Nephron progenitor cell (in vitro differentiated cells): Measurements from ENCODE around the gene L1CAM.
A peak's percentile ranks its signal among the peaks of the same experiment; 100 is the strongest.

Experiments used
- DNase-seq: peaks from one replicate; pipeline ENCODE4 v3.0.0; 2021
- H3K27ac Mint-ChIP-seq: 2 replicates; pipeline ENCODE4 v1.8.0; 2021; ENCODE audit warnings: mild to moderate bottlenecking, moderate library complexity, mixed read lengths
- H3K27me3 Mint-ChIP-seq: 2 replicates; pipeline ENCODE4 v1.8.0; 2021; ENCODE audit warnings: mild to moderate bottlenecking, low read depth, mixed read lengths; ENCODE audit not compliant: poor library complexity
- H3K36me3 Mint-ChIP-seq: 2 replicates; pipeline ENCODE4 v1.8.0; 2021; ENCODE audit warnings: low read depth, mixed read lengths
- H3K4me1 Mint-ChIP-seq: 2 replicates; pipeline ENCODE4 v1.8.0; 2021; ENCODE audit warnings: mixed read lengths
- H3K4me3 Mint-ChIP-seq: 2 replicates; pipeline ENCODE4 v1.8.0; 2021; ENCODE audit warnings: mild to moderate bottlenecking, moderate library complexity, mixed read lengths
- H3K9me3 Mint-ChIP-seq: 2 replicates; pipeline ENCODE4 v1.8.0; 2021; ENCODE audit warnings: mild to moderate bottlenecking, moderate library complexity, mixed read lengths
- TF ChIP-seq, protein P1 (sequence below): fragments of 200-600 bp; sonication (generic); IDR thresholded peaks from 2 replicates; pipeline ENCODE4 v1.5.0; 2021; ENCODE audit warnings: antibody characterized with exemption

The L1CAM gene

DNA sequence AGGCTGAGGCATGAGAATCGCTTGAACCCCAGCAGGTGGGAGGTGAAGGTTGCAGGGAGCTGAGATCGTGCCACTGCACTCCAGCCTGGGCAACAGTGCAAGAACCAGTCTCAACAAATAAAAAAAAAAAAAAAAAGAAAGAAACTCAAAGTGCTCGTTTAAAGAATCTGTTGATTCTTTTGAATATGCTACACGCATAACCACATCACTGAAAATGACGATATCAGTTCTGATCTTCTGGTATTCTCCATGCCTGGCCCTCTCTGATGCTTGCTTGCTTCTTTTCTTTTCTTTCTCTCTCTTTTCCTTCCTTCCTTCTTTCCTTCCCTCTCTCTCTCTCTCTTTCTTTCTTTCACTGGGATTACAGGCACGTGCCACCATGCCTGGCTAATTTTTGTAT is 25.8 kb upstream of the L1CAM start:
- H3K36me3 Mint-ChIP-seq: peaks cover 5% of the 10 kb centered on the region
- TF ChIP-seq, protein P1, sequence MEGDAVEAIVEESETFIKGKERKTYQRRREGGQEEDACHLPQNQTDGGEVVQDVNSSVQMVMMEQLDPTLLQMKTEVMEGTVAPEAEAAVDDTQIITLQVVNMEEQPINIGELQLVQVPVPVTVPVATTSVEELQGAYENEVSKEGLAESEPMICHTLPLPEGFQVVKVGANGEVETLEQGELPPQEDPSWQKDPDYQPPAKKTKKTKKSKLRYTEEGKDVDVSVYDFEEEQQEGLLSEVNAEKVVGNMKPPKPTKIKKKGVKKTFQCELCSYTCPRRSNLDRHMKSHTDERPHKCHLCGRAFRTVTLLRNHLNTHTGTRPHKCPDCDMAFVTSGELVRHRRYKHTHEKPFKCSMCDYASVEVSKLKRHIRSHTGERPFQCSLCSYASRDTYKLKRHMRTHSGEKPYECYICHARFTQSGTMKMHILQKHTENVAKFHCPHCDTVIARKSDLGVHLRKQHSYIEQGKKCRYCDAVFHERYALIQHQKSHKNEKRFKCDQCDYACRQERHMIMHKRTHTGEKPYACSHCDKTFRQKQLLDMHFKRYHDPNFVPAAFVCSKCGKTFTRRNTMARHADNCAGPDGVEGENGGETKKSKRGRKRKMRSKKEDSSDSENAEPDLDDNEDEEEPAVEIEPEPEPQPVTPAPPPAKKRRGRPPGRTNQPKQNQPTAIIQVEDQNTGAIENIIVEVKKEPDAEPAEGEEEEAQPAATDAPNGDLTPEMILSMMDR: no peak
- peaks cover 46% of the 10 kb centered on the region for H3K9me3 Mint-ChIP-seq
- H3K27ac Mint-ChIP-seq: no peak overlapping the region
- no peak overlapping the region for H3K4me3 Mint-ChIP-seq
- no peak for DNase-seq
- no peaks in the 10 kb centered on the region for H3K27me3 Mint-ChIP-seq
- H3K4me1 Mint-ChIP-seq: peaks cover 8% of the 10 kb centered on the region

DNA sequence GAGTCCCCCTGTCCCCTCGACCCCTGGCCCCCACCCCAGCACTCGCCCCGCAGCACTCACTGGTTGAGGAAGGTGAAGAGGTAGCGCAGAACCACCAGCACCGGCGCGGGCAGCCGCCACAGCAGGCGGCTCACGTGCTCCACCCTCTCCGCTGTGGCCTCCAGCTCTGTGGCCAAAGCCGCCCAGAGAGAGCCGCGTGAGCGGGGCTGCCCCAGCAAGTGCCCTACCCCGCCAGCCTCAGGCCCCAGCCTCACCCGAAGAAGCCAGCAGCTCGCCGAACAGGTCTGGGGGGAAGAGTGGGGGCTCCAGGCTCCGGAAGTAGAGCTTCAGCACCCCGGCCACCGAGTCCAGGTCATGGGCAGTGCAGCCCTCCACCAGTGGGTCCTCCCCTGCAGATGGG is 24.5 kb upstream of the L1CAM start:
- H3K4me1 Mint-ChIP-seq: peaks cover 8% of the 10 kb centered on the region
- TF ChIP-seq, protein P1: no peak
- H3K4me3 Mint-ChIP-seq: no peak overlapping the region
- no peak for DNase-seq
- H3K27ac Mint-ChIP-seq: no peak overlapping the region
- H3K27me3 Mint-ChIP-seq: no peaks in the 10 kb centered on the region
- no peaks in the 10 kb centered on the region for H3K36me3 Mint-ChIP-seq
- H3K9me3 Mint-ChIP-seq: peaks cover 39% of the 10 kb centered on the region

DNA sequence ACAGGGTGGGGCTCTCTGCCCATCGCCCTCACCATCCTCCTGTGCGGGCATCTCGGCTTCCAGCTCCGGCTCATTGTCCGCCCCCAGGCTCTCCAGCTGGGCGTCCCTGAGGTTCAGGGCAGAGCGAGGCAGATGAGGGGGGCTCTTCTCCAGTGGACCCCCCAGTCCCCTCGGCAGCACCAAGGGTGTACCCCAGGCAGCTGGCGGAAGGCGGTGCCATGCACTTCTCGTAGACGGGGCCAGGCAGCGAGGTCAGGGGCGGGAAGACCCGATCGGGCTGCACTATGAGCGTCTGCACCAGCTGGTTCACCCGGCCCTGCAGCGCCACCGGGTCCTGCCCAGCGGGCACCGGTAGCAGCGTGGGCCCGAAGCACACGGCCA is 24.0 kb upstream of the L1CAM start:
- Mint-ChIP-seq H3K36me3 (no peaks in the 10 kb centered on the region), H3K27me3 (no peaks in the 10 kb centered on the region), H3K4me3 (no peak overlapping the region), H3K27ac (no peak overlapping the region), H3K4me1 (peaks cover 8% of the 10 kb centered on the region), H3K9me3 (peaks cover 39% of the 10 kb centered on the region)
- TF ChIP-seq, protein P1: no peak
- DNase-seq: no peak

DNA sequence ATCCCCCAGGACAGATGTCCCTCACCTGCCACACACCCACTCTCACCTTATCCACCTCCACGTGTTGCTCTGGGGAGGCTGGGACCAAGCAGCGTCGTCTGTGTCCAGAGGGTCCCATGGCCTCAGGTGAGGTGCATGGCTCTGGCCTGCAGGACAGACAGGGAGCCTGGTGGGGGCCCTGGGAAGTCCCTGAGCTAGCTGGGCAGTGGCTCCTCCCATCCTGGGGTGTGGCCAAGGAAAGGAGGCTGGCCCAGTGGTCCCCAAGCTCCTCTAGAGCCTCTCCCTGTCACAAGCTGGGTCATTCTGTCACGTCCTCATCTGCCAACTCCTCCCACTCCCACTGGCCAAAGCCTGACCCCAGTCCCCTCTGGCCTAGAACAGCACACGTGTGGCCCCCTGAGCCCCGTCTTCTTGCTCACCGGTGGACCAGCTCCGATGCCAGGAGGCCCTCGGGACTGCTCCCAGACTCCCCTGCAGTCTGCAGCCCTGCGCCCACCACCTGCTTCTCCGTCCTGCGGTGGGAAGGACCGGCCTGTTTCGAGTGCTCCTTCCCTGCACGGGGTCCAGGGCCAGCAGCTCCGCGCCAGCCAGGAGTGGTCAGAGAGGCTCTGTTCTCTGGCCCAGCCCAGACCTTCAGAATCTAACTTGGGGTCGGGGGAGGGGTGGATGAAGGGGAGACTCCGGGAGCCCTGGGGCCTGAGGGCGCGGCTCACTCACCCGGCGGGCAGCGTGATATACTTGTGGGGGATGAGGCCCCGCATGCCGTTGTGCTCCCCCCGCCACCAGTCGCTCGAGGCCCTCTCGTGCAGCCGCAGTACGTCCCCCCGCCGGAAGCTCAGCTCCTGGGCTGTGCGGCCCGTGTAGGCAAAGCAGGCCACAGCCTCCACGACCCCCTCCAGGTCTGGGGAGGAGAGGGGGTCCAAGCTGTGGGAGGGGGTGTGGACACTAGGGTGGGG is 23.3 kb upstream of the L1CAM start:
- Mint-ChIP-seq H3K4me3 (no peak overlapping the region), H3K9me3 (peaks cover 37% of the 10 kb centered on the region), H3K27me3 (no peaks in the 10 kb centered on the region), H3K4me1 (peaks cover 12% of the 10 kb centered on the region), H3K27ac (no peak overlapping the region), H3K36me3 (no peaks in the 10 kb centered on the region)
- peak; percentile 68 for DNase-seq
- TF ChIP-seq, protein P1: no peak

DNA sequence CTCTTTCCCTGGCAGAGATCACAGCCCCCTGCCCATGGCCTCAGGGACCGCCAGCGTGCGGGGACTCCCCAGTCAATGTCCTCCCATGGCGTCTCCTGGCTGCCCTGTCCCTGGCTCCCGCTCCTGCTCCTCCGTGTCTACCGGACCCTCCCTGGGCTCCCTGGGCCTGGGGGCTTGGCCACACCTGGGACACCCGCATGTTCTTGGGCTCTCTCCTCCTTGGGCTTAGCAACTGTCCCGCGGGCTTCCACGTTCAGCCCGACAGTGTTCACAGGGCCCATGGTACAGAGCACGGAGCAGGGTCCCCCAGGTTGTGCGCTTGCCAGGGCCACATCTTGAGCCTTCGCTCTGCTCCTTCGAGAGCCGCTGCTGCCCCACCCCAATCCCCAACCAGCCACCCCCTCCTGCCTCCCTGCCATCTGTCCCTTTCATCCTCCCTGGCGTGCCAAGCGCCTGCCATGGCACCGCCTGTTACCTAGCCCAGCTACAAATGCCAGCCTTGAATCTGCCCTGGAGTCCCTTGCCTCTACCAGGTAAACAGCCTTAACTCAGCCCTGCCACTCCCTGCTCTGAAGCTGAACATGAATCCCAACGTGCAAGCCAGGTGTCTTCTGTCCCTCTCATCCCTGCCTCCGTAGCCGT is 22.4 kb upstream of the L1CAM start:
- TF ChIP-seq, protein P1: no peak
- Mint-ChIP-seq H3K9me3 (peaks cover 39% of the 10 kb centered on the region), H3K4me1 (peaks cover 20% of the 10 kb centered on the region), H3K36me3 (no peaks in the 10 kb centered on the region), H3K4me3 (no peak overlapping the region), H3K27ac (no peak overlapping the region), H3K27me3 (no peaks in the 10 kb centered on the region)
- DNase-seq: no peak
